Central memory CD8-positive, alpha-beta T cell (primary cell): ENCODE data around the gene RAB41.
"Not testable (repeated sequence)": the region's sequence is repeated elsewhere in the genome, so short reads cannot be mapped to it uniquely, and the experiment has no call there.

Experiments used
- ATAC-seq: fragments of 150-1000 bp; cut with Tn5 transposase; replicated peaks from 2 replicates; pipeline ENCODE4 v1.10.0; 2022; ENCODE audit warnings: mild to moderate bottlenecking, moderate FRiP score, moderate number of reproducible peaks; ENCODE audit not compliant: poor library complexity, severe bottlenecking; ENCODE audit errors: extremely low read depth
- DNase-seq, 2 donors: peaks; one replicate each; pipeline ENCODE4 v3.0.0; 2021; ENCODE audit warnings: low spot score in 2 of 2
- H3K27ac Mint-ChIP-seq: one replicate; pipeline ENCODE4 v1.8.0; 2022; ENCODE audit warnings: low read depth, mild to moderate bottlenecking, moderate library complexity, mixed read lengths
- H3K27me3 Mint-ChIP-seq: one replicate; pipeline ENCODE4 v1.8.0; 2022; ENCODE audit warnings: mixed read lengths
- H3K36me3 Mint-ChIP-seq: one replicate; pipeline ENCODE4 v1.8.0; 2022; ENCODE audit warnings: mild to moderate bottlenecking, moderate library complexity, mixed read lengths; ENCODE audit not compliant: insufficient read depth
- H3K4me1 Mint-ChIP-seq: one replicate; pipeline ENCODE4 v1.8.0; 2022; ENCODE audit warnings: mixed read lengths
- H3K4me3 Mint-ChIP-seq: one replicate; pipeline ENCODE4 v1.8.0; 2022; ENCODE audit warnings: mild to moderate bottlenecking, moderate library complexity, mixed read lengths
- H3K9me3 Mint-ChIP-seq: one replicate; pipeline ENCODE4 v1.8.0; 2022; ENCODE audit warnings: mixed read lengths

The RAB41 gene

DNA sequence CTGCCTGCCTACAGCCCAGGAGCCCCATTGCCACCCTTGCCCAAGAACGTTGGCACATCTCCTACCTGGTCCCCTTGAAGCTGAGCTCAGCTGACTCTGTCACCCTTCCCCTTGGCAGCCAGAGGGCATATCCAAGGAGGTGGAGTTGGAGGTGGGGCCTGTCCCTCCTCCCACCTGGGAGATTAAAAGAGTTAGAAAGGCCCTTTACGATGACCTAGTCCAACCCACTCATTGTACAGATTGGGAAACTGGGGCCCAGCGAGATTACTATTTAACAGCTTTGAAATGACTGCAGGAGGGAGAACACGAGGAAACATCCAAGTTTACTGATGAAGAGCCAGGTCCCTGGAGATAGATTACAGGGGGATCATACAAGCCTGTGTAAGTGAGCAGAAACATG lies 21.9 kb upstream of the RAB41 start, which contains the start of gene P2RY4:
Gene P2RY4 (minus strand): TSS at position 101 of the 400 bp plus-strand sequence. CDS start 580 bp downstream, outside the sequence.
- Mint-ChIP-seq H3K36me3 (no peaks in the 10 kb centered on the region), H3K4me3 (no peak within 1 kb of the TSS), H3K4me1 (peaks cover 5% of the 10 kb centered on the region), H3K27me3 (no peaks in the 10 kb centered on the region), H3K27ac (no peak within 1 kb of the TSS), H3K9me3 (no peaks in the 10 kb centered on the region)
- no peak for DNase-seq
- no peak for ATAC-seq

DNA sequence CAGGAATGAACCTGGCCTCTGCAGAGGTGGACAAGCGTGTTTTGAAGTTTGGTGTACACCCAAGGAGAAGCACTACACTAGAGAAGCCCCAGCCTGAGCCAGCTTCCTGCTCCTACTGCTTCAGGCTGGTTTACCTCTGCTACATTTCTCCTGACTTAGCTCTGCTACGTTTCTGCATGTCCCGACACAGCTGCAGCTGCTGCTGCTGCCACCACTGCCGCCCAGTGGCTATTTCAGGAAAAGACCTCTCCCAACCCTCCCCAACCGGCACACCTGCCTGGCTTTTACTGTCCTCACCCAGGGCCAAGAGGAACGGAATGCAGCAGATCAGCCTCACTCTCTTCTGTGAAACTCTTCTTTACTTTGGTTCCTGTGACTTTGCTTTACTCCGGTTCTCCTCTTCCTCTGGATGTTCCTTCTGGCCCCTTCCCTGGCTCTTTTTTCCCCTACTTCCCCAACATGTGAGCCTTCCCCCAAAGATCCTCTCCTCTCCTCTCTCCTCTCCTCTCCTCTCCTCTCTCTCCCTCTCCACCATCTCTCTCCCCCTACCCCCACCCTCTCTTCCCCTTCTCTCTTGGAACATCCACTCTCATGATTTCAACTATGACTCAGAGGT lies 18.9 kb upstream of the RAB41 start:
- H3K9me3 Mint-ChIP-seq: no peaks in the 10 kb centered on the region
- H3K27ac Mint-ChIP-seq: no peak overlapping the region
- peaks cover 2% of the 10 kb centered on the region for H3K4me1 Mint-ChIP-seq
- ATAC-seq (no peak), DNase-seq (no peak)
- H3K27me3 Mint-ChIP-seq: no peaks in the 10 kb centered on the region
- H3K4me3 Mint-ChIP-seq: no peak overlapping the region
- H3K36me3 Mint-ChIP-seq: no peaks in the 10 kb centered on the region

DNA sequence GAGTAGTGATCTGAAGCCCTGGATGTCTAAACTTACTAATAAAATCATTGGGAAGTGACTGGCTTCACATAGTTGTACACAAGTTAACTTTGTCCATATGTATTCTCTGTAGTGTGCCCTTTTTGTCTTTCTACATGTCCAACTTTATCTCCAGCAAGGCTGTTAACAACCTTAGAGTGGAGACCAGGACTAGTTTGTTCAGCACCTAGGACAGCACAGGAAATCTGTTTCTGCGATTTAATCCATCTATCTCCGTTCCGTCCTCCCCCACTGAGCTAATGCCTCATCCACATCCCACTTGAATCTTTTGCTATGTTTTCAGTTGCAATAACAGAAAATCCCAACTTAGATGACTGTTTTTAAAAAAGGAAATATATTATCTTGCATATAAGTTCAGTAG lies 17.2 kb upstream of the RAB41 start:
- Mint-ChIP-seq H3K36me3 (no peaks in the 10 kb centered on the region), H3K27ac (no peak overlapping the region), H3K4me3 (no peak overlapping the region), H3K27me3 (no peaks in the 10 kb centered on the region), H3K9me3 (no peaks in the 10 kb centered on the region), H3K4me1 (no peaks in the 10 kb centered on the region)
- ATAC-seq: no peak
- DNase-seq: no peak

DNA sequence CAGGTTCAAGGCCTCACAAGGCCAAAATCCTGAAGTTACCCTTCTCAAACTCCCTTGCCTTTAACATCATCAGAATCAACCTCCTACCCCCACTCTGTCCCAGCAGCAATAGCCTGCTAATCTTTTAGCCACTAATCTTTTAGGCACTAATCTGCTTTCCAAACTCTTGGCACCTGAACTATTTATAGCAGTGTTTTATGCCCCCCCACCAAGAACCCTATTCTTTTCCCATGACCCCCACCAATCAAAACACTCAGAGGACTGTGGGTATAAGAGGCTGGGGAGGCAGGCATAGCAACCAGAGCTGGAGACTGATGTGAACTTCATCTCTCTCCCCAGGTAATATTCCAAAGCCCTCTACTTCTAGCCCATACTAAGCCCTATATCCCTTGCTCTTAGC lies 13.9 kb upstream of the RAB41 start, which contains the start of gene ARR3:
Gene ARR3 (plus strand): TSS at position 301 of the 400 bp plus-strand sequence. CDS start 1,052 bp downstream, outside the sequence.
- H3K4me1 Mint-ChIP-seq: no peaks in the 10 kb centered on the region
- H3K27me3 Mint-ChIP-seq: no peaks in the 10 kb centered on the region
- ATAC-seq: no peak
- H3K4me3 Mint-ChIP-seq: no peak within 1 kb of the TSS
- H3K9me3 Mint-ChIP-seq: no peaks in the 10 kb centered on the region
- no peaks in the 10 kb centered on the region for H3K36me3 Mint-ChIP-seq
- H3K27ac Mint-ChIP-seq: no peak within 1 kb of the TSS
- DNase-seq: no peak

DNA sequence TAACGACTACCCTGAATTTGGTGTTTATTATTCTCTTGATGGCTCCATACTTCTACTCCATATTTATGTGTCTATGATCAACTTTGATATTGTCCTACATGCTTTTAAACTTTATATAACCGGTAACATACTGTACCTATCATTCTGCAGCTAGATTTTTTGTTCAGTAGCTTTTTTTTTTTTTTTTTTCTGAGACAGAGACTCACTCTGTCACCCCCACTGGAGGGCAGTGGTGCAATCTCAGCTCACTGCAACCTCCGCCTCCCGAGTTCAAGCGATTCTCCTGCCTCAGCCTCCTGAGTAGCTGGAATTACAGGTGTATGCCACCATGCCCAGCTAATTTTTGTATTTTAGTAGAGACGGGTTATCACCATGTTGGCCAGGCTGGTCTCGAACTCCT lies 7.9 kb upstream of the RAB41 start:
- not testable (repeated sequence) for H3K27ac Mint-ChIP-seq, H3K4me3 Mint-ChIP-seq, H3K9me3 Mint-ChIP-seq, ATAC-seq, H3K27me3 Mint-ChIP-seq, H3K4me1 Mint-ChIP-seq, H3K36me3 Mint-ChIP-seq, DNase-seq

DNA sequence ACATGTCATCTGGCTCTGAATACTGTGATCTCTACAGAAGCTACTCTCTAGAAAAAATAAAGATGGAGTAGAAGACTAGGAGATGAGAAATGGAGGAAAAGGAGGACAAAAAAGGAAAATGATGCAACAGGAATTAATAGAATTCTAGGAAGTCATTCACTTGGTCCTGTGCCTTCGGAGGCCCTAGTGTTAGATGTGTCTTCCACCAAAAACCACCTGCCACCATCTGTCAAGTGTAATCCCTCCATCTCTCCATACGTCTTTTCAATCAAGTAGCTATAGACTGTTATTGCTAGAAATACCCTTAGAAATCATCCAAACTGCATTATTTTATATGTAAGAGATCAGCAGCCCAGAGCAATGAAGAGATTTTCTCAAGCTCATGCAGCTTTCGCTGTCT lies 2.9 kb upstream of the RAB41 start:
- no peak for DNase-seq
- H3K4me1 Mint-ChIP-seq: no peaks in the 10 kb centered on the region
- H3K9me3 Mint-ChIP-seq: no peaks in the 10 kb centered on the region
- H3K27me3 Mint-ChIP-seq: no peaks in the 10 kb centered on the region
- H3K27ac Mint-ChIP-seq: no peak overlapping the region
- H3K36me3 Mint-ChIP-seq: peaks cover 2% of the 10 kb centered on the region
- no peak overlapping the region for H3K4me3 Mint-ChIP-seq
- no peak for ATAC-seq

DNA sequence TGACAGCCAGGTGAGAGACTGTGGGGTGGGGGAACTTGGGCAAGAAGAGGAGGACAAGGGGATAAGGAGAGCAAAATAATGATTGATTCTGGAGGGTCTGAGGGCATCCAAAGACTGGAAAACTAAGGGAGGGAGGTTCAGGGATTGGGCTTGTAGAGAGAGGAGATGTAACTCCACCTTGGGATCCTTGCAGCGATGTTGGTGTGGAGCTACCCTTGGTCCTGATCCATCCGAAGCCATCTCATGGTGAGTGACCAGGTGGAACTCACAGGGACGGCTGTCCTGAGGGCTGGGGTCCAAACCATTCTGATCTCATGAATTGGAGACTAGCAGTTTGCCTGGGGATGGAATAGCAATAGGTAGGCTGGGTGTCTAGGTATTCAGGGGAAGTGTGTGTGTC lies 1.4 kb upstream of the RAB41 start:
- ATAC-seq (no peak), DNase-seq (no peak)
- Mint-ChIP-seq H3K27me3 (no peaks in the 10 kb centered on the region), H3K4me1 (no peaks in the 10 kb centered on the region), H3K4me3 (no peak overlapping the region), H3K36me3 (peaks cover 6% of the 10 kb centered on the region), H3K27ac (no peak overlapping the region), H3K9me3 (no peaks in the 10 kb centered on the region)

DNA sequence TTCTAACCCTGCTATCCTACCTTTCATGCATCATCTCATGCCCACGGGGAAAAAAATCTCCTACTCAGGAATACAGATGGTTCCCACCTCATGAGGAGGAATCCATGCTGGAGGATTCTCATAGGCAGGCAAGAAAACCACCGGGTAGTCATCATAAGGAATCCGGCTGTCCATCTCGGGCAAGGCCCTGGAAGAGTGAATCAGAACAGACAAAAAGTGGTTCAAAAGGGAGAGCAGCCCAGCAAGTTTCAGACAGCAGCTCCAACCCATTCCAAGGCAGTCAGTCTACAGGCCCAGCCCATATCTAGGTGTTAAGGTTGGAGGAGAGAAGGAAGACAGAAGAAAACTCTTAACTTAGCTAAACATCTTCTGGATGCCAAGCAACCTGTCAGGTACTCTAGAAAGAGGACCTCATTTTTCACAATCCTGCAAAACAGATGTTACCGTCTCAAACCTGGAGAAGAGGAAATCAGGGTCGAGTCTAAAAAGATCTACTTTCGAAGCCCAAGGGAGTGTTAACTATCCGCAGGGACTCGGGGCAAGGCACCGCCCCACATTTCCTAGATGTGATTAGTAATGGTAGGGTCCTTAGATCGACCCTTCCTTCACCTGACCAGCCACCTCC lies 7.3 kb downstream of the RAB41 start:
- Mint-ChIP-seq H3K27ac (peak overlapping the region; percentile 85), H3K27me3 (no peaks in the 10 kb centered on the region), H3K9me3 (no peaks in the 10 kb centered on the region), H3K36me3 (peaks cover 11% of the 10 kb centered on the region), H3K4me1 (peaks cover 5% of the 10 kb centered on the region), H3K4me3 (peak overlapping the region; percentile 82)
- ATAC-seq: peak; percentile 5
- no peak for DNase-seq

DNA sequence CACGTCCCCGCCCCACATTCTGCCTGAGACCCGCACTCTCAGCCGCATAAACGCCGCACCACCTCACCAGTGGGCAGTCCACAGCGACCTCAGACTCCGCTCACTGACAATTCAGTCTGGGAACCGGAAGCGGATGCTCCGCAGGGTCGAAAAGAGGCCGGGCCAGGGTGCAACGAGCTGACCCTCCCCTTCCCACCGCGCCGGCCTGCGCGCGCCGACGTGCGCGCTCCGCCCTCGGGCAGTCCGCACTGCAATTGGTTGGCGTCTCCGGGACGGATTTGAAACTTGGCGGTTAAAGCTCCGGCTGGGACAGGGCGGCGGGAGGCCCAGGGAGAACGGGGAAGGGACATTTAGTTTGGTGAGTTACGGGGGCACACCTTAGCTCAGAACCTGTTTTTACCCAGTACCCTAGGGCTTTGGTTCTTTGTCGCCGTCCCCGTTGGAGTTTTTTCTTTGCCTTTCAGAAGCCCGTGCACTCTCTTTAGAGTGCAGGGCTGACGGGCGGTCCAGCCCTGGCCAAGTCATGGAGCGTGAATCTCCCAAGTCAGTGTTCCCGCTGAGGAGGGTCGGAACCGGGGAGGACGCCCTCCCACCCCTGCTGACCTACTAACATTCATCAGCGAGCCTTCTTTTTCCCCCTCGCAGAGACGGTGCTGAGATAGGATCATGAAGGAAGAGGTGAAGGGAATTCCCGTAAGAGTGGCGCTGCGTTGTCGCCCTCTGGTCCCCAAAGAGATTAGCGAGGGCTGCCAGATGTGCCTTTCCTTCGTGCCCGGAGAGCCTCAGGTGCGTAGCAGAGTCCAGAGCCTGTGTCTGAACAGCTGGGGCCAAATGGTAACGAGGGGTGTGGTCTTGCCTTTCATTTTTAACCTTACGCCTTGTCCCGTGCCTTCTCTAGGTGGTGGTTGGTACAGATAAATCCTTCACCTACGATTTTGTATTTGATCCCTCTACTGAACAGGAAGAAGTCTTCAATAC lies 8.1 kb downstream of the RAB41 start, which contains the start of the genes KIF4A and PDZD11:
Gene KIF4A (plus strand): TSS at position 312 of the 978 bp plus-strand sequence. CDS start 355 bp downstream, at position 667.
Gene PDZD11 (minus strand): TSS at position 135 of the 978 bp plus-strand sequence. CDS start 586 bp downstream, outside the sequence.
- DNase-seq (peak; percentile 52 to 62), ATAC-seq (peak; percentile 96)
- H3K27ac Mint-ChIP-seq: peak within 1 kb of the TSS; percentile 85
- H3K27me3 Mint-ChIP-seq: no peaks in the 10 kb centered on the region
- no peaks in the 10 kb centered on the region for H3K9me3 Mint-ChIP-seq
- peak within 1 kb of the TSS; percentile 82 for H3K4me3 Mint-ChIP-seq
- H3K36me3 Mint-ChIP-seq: peaks cover 11% of the 10 kb centered on the region
- peaks cover 5% of the 10 kb centered on the region for H3K4me1 Mint-ChIP-seq

DNA sequence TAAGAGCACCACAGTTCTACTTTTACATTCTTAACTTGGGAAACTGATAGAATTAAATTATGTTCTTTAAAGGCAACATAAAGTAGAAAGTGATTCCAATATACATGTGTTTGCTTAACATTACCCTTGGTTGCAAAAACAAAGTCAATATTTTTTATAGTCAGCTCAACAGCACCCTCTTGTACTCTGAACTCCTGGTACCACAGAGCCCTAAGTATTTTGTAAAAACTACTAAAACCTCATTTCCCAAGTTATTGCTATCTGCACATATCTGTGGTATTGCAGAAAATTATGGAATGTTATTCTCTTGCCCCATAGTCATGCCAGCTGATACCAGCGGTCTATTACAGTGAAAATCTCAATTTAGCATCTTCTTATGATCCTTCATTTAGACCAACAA lies 10.8 kb downstream of the RAB41 start:
- H3K4me1 Mint-ChIP-seq: peaks cover 5% of the 10 kb centered on the region
- no peaks in the 10 kb centered on the region for H3K9me3 Mint-ChIP-seq
- DNase-seq (no peak), ATAC-seq (no peak)
- no peak overlapping the region for H3K27ac Mint-ChIP-seq
- no peak overlapping the region for H3K4me3 Mint-ChIP-seq
- peaks cover 6% of the 10 kb centered on the region for H3K36me3 Mint-ChIP-seq
- no peaks in the 10 kb centered on the region for H3K27me3 Mint-ChIP-seq

DNA sequence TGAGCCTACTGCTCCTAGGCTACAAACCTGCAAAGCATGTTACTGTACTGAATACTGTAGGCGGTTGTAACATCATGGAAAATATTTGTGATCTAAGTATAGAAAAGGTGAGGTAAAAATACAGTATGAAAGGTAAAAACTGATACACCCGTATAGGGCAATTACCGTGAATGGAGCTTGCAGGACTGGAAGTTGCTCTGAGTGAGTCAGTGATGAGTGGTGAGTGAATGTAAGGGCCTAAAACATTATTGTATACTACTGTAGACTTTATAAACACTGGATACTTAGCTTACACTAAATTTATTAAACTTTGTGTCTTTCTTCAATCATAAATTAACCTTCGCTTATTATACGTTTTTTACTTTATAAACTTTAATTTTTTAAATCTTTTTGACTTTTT lies 11.6 kb downstream of the RAB41 start:
- DNase-seq (no peak), ATAC-seq (no peak)
- Mint-ChIP-seq H3K27me3 (no peaks in the 10 kb centered on the region), H3K4me1 (peaks cover 5% of the 10 kb centered on the region), H3K4me3 (no peak overlapping the region), H3K36me3 (peaks cover 6% of the 10 kb centered on the region), H3K9me3 (no peaks in the 10 kb centered on the region), H3K27ac (no peak overlapping the region)

DNA sequence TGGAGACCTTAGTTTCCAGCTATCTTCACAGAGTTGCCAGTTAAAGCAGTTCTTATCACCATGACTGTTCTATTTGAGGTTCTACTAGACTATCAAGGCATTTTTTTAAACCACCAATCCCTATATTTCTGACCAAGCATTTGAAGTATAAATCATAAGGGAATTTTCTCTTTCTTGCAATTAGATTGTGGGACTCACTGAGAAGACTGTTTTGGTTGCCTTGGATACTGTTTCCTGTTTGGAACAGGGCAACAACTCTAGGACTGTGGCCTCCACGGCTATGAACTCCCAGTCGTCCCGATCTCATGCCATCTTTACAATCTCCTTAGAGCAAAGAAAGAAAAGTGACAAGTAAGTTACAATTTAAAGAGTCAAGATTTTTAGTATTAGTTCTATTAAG lies 19.7 kb downstream of the RAB41 start:
- H3K4me3 Mint-ChIP-seq: no peak overlapping the region
- H3K36me3 Mint-ChIP-seq: peaks cover 1% of the 10 kb centered on the region
- no peaks in the 10 kb centered on the region for H3K4me1 Mint-ChIP-seq
- ATAC-seq (no peak), DNase-seq (no peak)
- H3K9me3 Mint-ChIP-seq: no peaks in the 10 kb centered on the region
- H3K27me3 Mint-ChIP-seq: no peaks in the 10 kb centered on the region
- H3K27ac Mint-ChIP-seq: no peak overlapping the region
